ENCODE data around the gene KLK4.

Gene KLK4

DNA sequence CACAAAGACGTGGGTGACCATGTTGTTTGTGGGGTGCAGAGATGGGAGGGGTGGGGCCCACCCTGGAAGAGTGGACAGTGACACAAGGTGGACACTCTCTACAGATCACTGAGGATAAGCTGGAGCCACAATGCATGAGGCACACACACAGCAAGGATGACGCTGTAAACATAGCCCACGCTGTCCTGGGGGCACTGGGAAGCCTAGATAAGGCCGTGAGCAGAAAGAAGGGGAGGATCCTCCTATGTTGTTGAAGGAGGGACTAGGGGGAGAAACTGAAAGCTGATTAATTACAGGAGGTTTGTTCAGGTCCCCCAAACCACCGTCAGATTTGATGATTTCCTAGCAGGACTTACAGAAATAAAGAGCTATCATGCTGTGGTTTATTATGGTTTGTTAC, 32.3 kb downstream of the KLK4 start:
- DNase-seq: no peak

DNA sequence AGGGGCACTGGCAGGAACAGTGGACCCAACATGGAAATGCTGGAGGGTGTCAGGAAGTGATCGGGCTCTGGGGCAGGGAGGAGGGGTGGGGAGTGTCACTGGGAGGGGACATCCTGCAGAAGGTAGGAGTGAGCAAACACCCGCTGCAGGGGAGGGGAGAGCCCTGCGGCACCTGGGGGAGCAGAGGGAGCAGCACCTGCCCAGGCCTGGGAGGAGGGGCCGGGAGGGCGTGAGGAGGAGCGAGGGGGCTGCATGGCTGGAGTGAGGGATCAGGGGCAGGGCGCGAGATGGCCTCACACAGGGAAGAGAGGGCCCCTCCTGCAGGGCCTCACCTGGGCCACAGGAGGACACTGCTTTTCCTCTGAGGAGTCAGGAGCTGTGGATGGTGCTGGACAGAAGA, 33.9 kb downstream of the KLK4 start:
- DNase-seq: no peak

DNA sequence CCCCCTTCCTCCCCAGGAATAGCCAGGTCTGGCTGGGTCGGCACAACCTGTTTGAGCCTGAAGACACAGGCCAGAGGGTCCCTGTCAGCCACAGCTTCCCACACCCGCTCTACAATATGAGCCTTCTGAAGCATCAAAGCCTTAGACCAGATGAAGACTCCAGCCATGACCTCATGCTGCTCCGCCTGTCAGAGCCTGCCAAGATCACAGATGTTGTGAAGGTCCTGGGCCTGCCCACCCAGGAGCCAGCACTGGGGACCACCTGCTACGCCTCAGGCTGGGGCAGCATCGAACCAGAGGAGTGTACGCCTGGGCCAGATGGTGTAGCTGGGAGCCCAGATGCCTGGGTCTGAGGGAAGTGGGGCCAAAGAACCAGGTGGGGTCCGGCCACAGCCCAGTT, 34.7 kb downstream of the KLK4 start:
- DNase-seq: no peak

DNA sequence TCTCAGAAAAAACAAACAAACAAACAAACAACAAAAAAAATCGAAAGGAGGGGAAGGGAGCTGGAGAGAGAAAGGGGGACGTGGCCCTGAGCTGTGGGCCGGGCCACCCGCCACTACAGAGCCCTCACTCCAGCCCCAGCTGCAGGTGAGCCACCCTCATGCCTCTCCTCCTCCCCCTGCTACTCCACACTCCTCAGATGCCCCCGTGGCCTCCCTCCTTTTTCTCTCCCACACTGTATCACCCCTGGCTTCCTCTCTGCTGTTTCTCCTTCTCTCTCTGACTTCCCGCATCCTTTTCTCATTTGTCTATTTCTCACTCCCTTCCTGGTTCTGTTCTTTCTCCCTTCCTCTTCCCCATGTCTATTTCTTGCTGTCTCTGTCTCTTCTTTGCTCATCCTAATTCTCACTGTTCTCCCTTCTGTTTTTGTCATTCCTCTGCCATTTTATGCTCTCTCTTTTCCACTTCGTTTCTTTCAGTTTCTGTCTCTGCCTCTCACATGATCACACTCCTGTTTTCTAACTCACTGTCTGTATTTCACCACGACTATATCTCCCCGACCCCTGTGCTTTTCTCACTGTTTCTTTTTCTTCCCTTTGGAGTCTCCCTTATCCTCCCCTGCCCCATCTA, 35.3 kb downstream of the KLK4 start:
- no peak for DNase-seq

DNA sequence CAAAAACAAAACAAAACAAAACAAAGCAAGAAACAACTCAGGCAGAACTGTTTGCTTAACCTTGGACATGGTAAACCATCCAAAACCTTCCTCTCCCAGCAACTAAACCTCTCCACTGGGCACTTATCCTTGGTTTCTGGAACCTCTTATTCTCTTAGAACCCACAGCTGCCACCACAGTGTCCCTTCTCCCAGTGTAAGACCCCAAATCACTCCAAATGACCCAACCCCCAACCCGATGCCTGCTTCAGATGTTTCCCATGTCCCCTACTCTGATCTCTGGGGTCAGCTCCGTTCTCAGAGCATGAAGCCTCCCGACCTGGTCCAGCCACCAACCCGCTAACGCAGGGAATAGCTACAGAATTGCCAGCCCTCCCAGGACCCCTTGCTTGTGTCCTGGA, 37.0 kb downstream of the KLK4 start:
- DNase-seq: no peak

DNA sequence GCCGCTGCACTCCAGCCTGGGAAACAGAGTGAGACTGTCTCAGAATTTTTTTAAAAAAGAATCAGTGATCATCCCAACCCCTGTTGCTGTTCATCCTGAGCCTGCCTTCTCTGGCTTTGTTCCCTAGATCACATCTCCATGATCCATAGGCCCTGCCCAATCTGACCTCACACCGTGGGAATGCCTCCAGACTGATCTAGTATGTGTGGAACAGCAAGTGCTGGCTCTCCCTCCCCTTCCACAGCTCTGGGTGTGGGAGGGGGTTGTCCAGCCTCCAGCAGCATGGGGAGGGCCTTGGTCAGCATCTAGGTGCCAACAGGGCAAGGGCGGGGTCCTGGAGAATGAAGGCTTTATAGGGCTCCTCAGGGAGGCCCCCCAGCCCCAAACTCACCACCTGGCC, 38.1 kb downstream of the KLK4 start, which contains the start of gene KLK2:
Gene KLK2, plus strand, starts transcription at position 384 of the 400 bp plus-strand sequence. CDS start 35 bp downstream, outside the sequence.
- no peak for DNase-seq

DNA sequence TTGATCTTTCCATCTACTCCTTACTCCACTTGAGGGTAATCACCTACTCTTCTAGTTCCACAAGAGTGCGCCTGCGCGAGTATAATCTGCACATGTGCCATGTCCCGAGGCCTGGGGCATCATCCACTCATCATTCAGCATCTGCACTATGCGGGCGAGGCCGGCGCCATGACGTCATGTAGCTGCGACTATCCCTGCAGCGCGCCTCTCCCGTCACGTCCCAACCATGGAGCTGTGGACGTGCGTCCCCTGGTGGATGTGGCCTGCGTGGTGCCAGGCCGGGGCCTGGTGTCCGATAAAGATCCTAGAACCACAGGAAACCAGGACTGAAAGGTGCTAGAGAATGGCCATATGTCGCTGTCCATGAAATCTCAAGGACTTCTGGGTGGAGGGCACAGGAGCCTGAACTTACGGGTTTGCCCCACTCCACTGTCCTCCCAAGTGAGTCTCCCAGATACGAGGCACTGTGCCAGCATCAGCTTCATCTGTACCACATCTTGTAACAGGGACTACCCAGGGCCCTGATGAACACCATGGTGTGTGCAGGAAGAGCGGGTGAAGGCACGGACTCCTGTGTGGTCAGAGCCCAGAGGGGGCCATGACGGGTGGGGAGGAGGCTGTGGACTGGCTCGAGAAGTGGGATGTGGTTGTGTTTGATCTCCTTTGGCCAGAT, 40.6 kb downstream of the KLK4 start:
- DNase-seq: no peak

DNA sequence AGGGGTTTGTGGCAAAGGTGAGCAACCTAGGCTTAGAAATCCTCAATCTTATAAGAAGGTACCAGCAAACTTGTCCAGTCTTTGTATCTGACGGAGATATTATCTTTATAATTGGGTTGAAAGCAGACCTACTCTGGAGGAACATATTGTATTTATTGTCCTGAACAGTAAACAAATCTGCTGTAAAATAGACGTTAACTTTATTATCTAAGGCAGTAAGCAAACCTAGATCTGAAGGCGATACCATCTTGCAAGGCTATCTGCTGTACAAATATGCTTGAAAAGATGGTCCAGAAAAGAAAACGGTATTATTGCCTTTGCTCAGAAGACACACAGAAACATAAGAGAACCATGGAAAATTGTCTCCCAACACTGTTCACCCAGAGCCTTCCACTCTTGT, 41.7 kb downstream of the KLK4 start:
- no peak for DNase-seq

DNA sequence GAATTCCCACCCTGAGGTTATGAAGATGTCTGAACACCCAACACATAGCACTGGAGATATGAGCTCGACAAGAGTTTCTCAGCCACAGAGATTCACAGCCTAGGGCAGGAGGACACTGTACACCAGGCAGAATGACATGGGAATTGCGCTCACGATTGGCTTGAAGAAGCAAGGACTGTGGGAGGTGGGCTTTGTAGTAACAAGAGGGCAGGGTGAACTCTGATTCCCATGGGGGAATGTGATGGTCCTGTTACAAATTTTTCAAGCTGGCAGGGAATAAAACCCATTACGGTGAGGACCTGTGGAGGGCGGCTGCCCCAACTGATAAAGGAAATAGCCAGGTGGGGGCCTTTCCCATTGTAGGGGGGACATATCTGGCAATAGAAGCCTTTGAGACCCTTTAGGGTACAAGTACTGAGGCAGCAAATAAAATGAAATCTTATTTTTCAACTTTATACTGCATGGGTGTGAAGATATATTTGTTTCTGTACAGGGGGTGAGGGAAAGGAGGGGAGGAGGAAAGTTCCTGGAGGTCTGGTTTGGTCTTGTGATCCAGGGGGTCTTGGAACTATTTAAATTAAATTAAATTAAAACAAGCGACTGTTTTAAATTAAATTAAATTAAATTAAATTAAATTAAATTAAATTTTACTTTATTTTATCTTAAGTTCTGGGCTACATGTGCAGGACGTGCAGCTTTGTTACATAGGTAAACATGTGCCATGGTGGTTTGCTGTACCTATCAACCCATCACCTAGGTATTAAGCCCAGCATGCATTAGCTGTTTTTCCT, 49.5 kb downstream of the KLK4 start:
- no peak for DNase-seq

DNA sequence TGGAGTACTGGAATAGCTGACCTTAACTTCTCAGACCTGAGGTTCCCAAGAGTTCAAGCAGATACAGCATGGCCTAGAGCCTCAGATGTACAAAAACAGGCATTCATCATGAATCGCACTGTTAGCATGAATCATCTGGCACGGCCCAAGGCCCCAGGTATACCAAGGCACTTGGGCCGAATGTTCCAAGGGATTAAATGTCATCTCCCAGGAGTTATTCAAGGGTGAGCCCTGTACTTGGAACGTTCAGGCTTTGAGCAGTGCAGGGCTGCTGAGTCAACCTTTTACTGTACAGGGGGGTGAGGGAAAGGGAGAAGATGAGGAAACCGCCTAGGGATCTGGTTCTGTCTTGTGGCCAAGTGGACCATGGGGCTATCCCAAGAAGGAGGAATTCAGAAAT, 50.2 kb downstream of the KLK4 start:
- no peak for DNase-seq

DNA sequence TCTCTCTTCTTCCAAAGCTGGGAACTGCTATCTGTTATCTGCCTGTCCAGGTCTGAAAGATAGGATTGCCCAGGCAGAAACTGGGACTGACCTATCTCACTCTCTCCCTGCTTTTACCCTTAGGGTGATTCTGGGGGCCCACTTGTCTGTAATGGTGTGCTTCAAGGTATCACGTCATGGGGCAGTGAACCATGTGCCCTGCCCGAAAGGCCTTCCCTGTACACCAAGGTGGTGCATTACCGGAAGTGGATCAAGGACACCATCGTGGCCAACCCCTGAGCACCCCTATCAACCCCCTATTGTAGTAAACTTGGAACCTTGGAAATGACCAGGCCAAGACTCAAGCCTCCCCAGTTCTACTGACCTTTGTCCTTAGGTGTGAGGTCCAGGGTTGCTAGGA, 51.3 kb downstream of the KLK4 start:
- no peak for DNase-seq

DNA sequence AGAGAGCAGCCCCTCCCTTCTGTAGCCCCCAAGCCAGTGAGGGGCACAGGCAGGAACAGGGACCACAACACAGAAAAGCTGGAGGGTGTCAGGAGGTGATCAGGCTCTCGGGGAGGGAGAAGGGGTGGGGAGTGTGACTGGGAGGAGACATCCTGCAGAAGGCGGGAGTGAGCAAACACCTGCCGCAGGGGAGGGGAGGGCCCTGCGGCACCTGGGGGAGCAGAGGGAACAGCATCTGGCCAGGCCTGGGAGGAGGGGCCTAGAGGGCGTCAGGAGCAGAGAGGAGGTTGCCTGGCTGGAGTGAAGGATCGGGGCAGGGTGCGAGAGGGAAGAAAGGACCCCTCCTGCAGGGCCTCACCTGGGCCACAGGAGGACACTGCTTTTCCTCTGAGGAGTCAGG, 52.3 kb downstream of the KLK4 start:
- DNase-seq: no peak

DNA sequence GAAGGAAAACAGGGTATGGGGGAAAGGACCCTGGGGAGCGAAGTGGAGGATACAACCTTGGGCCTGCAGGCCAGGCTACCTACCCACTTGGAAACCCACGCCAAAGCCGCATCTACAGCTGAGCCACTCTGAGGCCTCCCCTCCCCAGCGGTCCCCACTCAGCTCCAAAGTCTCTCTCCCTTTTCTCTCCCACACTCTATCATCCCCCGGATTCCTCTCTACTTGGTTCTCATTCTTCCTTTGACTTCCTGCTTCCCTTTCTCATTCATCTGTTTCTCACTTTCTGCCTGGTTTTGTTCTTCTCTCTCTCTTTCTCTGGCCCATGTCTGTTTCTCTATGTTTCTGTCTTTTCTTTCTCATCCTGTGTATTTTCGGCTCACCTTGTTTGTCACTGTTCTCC, 53.8 kb downstream of the KLK4 start:
- DNase-seq: no peak
